Inferior parietal cortex (tissue), 1 donor: ENCODE measurements around the gene COL4A2.
"Not testable (repeated sequence)": the region's sequence is repeated elsewhere in the genome, so short reads cannot be mapped to it uniquely, and the experiment has no call there.

Experiments
- DNase-seq: peaks from one replicate; pipeline ENCODE4 v3.0.0-alpha.2; 2016; ENCODE audit errors: extremely low spot score

COL4A2 gene

DNA sequence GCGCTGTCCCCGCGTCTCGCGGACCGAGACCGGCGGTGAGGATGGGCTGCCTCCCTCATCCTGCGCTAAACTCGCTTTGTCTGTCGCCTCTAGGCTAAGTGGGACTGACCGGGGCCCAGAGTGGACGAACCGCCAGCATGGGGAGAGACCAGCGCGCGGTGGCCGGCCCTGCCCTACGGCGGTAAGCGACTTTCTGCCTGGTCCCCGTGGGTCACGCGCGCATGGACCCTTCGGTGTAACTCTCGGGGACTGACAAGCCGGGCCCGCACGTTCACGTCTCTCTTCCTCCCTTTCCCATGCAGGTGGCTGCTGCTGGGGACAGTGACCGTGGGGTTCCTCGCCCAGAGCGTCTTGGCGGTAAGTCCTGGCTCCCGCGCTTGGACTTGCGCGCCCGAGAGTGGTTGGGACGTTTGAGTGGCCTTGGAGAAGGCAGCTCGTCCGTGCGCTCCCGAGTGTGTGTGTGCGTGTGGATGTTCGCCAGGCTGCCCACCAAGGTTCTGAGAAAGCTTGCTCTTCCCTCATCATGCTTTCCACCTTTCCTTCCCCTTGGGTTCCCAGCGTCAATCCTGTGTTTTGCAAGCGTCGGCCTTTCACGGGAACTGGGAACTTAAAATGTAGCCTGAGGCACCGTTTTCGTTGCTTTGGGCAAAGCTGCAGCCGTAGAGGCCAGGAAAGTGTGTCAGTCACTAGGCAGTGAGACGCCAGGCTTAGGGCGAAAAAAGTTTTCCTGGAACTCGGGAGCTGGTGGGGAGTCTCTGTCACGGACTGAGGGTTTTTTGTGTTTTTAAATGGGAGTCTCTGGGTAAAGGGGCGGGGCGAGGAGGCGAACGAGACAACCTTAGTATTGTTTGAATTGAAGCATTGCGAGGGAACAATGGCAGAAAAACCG is 927 bp downstream of the COL4A2 start:
- no peak for DNase-seq

DNA sequence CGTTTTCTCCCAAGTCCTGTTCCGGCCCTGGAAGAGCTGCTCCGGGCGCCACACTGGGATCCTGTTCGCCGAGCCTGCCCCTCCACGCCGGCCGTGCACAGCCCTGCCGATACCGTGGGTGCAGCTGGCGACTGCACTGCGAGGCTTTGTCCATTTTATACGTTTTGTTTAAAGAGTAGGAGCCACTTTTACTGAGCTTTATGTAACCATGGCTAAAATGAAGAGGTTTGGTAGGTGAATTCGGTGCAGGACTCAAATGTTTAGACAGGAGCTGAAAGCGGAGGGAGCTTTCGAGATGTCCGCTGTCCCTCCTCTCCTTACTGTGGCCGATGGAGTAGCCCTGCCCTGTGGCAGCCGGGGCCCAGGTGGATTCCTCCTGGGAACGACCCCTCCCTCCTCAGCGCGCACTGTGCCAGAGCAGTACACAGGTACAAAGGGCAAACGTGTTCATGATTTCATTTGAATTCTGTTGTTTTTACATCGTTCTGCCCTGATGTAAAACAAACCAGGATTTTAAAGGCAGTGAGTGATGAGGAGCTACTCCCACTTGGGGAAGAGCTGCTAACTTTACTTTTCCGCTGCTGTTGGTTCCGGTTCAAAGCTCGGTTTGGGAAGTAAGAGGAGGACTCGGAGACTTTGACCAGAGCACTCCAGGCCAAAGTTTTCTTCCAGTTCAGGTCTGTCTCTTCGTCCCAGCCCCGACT is 1.7 kb downstream of the COL4A2 start:
- no peak for DNase-seq

DNA sequence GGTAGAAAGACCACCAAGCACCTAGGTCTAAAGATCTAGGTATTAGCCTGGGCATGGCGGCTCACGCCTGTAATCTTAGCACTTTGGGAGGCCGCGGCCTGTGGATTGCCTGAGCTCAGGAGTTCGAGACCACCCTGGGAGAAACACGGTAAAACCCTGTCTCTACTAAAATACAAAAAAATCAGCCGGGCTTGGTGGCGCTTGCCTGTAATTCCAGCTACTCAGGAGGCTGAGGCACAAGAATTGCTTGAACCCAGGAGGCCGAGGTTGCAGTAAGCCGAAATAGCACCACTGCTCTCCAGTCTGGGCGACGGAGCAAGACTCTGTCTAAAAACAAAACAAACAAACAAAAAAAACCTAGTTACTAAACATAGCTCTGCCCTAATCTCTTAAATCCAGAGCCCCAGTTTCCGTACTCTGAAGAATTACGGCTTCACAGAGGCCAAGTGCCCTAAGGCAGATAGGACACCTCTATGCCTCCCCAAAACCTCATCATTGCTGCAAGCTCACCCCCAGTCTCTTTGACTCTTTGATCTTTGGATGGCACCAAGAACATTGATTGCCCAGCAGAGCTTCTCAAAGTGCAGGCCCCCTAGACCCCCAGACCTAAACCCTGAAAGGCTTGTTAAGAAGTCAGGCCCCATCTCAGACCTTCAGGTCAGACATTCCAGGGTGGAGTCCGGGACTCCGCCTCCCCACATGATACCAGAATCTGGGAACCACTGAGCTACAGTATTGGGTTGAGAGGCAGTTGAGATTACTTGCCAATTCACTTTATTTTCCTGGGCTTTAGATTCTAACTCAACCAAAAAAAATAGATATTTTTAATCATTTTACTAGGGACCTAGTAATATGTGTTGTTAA is 2.8 kb downstream of the COL4A2 start:
- no peak for DNase-seq

DNA sequence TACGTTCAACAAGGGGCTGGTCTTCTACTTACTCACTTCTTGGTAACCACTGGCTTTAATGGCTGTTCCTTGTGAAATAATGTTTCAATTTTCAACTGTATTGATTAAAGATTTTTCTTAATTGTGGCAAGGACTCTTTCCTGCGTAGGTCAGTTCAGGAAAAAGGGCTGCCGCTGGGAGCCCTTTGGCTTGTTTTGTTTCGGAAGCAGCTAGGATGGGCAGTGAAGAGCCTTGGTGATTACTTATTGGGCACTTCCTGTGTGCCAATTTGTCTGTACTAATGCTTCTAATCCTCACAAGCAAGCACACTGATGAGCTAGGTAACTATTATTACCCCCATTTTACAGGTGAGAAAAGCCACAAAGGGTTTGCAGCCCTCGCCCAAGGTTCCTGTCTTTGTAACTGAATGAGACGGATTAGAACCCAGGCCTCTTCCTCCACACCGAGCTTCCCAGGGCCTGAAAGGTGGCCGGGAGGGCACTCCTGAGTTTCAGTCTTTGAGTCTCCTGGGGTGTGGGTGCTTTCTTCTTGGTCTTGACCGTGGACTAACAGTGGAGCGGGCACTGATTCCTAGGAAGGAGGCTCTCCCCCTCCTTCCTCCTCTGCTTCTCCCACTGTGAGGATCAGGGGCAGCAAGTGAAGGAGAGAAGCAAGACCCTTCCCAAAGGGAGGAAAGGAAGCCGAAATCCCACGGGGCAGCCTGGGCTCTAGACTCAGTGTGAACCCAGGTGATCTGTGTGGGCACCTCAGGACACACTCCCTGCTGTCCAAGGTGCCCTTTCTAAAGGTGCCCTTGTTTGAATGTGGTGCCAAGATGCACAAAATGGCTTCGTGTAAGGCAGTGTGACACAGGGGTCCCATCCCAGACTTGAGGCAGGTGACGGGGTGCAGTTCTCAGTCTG is 3.7 kb downstream of the COL4A2 start:
- DNase-seq, result no peak

DNA sequence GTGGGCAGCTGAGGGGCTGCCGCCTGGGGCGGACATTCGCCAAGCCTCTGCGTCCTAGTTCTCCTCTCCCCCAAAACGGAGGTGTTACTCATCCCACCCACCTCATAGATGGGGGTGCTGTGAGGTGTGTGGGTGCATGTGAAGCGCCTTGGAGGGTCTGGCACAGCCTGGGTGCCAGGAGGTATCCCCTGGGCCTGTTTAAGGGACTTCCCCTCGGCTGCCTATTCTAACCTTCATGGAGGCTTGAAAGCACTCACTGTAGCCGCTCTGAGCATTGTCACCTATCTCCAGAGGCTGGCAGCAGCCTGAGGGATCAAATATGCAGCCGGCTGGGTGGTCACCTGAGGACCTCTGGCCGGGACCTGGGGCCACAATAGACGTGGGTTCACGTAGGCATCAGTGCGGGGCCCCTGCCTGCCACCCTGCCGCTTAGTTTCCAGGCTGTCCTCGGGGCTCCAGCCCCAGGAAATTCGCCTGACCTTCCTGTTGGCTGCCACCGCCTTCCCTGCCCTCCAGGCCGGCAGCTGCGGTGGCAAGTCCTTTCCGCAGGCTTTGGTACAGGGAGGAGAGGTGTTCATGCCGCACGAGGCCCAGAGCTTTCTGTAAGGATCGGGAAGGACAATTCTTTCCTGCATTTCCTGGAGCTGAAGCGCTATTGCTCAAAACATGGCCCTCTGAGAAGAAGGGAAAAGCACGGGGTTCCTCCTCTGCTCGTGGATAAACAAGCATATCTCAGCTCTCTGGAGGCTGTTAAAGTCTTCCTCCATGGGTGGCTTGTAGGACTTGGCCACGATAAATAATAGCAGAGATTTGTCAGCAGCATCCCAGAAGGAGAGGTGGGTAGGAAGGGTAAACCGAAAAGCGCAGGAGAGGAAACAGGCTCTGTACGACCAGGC is 4.6 kb downstream of the COL4A2 start:
- no peak for DNase-seq

DNA sequence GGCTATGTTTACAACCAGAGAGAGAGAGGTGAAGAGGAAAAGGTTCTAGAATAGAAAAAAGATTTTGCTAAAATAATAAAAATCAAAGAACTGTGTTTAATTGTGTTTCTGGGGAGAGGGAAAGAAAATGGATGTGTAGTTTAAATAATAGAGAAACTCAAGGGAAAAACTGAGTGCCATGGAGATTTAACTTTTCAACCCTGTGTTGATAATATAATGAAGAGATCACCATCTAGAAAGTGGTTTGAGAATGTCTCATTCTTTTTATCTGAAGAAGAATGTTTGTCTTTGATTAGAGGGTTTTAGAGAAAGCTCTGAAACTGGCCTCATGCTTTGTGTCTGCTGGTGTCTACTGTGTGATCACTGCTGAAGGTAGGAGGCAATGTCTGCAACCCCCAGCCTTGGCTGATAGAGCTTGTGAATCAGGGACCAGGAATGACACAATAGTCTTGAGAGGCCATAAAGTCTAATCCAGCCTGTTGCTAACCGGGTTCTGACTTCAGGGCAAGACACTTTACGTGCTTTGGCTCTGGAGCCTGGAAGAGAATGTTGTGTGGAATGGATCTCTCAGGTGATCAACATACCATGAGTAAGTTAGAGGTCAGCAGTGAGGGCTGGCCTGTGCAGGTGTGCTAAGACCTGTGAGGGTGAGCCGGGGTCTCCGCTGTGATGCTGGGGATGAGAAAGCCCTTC is 5.4 kb downstream of the COL4A2 start:
- no peak for DNase-seq

DNA sequence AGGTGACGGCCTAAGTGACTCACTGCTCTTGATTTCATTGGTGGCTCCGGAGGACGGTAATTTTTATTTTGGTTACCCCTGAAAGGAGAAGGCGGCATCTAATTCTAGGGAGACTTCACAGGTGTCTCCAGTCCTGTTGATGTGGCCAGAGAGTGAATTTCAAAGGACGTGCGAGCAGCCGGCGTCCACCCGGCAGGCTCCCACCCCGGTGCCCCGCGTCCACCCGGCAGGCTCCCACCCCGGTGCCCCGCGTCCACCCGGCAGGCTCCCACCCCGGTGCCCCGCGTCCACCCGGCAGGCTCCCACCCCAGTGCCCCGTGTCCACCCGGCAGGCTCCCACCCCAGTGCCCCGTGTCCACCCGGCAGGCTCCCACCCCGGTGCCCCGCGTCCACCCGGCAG is 6.2 kb downstream of the COL4A2 start:
- DNase-seq, result not testable (repeated sequence)

DNA sequence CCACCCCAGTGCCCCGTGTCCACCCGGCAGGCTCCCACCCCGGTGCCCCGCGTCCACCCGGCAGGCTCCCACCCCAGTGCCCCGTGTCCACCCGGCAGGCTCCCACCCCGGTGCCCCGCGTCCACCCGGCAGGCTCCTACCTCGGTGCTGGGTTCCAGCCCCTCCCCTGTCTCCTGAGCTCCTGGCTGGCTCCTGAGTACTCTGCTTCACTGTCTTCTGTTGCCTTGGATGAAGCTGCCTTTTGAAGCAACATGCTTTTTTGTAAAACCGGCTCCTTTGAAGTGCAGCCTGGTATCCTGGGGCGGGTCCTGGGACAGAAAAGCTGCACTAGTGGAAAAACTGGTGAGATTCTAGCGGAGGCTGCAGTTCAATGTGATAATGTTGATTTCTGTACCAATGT is 6.6 kb downstream of the COL4A2 start:
- not testable (repeated sequence) for DNase-seq

DNA sequence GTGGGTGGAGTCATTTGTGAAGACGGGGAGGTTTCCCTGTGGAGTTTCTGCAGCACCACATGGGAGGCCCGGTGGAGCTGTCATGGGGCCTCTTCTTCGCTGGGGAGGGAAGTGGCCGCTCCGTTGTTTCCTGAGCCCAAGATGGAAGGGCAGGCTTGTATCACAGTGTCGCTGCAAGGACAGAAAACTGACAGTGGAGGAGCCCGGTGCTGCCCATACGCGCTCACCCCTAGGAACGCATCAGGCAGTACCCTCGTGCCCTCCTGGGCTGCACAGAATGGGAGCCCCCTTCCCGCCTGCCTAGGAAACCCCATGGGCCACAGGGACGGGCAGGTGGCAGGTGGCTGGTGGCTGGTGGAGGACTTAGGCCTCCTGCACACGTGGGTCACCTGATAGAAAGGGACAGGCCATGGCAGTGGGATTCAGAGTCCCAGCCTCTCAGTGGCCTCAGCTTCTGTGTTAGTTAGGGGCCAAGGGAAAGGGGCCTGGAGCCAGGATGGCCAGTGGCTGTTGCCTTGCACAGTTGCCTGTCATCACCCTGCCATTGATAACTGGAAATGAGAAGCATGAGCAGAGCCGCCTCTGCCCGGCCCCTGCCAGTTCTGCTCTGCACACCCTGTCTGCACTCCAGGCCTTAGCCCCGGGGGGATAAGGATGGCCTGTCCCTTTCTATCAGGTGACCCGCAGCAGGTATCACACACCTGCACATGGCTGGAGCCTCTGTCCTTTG is 7.6 kb downstream of the COL4A2 start:
- DNase-seq, result no peak

DNA sequence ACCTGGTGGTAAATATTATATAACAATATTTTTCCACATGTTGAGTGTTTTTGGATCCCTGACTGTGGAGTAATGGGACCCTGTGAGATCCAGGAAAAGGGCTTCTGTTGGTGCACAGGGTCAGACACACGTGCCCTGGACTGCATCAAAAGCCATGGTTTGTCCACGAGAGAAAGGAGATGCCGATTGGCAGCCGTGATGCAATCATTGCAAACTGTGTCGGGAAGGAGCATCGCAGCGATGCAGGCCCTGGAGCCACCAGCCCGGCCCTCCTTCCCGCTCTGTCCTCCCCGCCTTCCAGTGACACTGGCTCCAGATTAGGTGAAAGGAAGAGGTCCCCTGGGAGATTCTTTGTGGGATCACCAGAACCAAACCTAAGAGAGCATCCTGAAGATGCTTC is 9.1 kb downstream of the COL4A2 start:
- DNase-seq, result no peak

DNA sequence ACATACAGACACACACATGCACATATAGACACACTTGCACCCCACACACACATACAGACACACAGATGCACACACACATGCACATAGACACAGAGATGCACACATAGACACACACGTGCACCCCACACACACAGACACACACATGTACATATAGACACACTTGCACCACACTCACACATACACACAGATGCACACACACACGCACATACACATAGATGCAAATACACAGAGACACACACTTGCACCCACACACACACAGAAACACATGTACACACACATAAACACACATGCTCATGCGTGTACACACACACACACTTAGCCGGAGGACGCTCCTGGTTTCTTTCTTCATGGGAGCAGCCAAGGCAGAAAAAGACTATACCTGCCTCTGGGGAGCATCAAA is 10.0 kb downstream of the COL4A2 start:
- DNase-seq, result no peak

DNA sequence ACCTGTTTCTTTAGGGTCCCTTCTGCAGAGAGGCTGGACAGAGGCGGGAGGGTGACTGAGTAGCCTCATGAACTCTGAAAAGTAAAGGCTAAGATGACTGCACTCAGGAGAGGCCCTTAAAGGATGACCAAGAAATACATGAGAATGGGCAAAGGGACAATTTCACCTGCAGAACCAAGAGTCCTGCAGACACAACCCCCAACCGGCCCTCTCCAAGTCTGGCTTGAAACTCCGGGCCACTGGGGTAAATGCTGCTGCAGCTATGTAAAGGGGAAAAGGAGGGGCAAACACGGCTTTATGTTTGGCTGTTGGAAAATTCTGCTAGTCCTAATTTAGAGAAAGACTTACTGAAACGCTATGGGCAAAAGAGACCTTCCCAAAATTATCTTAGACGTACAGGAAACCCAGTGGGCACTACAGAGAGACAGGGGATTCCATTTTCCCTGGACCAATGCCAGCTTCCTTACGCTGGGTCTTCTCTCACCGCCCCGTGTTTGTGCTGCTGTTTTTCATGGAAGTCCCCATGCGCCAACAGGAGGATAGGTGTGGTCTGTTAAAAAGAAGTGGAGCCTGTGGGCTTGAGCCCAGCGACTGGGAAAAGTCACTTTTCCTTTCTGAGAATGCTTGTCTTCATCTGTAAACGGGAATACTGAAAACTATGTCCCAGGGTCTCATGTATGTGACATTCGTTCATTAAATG is 10.6 kb downstream of the COL4A2 start:
- DNase-seq, result no peak

DNA sequence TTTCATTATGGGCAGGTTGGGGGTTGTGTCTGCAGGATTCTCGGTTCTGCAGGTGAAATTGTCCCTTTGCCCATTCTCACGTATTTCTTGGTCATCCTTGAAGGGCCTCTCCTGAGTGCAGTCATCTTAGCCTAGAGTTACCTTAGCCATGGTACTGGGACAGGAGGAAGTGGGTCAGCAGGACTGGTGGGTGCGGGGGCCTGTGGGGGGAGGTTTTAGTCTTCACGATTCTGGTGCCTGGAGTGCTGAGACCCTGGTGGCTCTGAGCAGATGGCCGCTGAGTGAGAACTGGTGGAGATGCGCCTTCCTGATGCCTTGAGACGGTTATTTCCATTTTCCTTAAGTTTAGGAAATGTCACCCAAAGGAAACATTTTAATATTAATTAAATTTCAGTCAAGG is 11.8 kb downstream of the COL4A2 start:
- DNase-seq, result no peak

DNA sequence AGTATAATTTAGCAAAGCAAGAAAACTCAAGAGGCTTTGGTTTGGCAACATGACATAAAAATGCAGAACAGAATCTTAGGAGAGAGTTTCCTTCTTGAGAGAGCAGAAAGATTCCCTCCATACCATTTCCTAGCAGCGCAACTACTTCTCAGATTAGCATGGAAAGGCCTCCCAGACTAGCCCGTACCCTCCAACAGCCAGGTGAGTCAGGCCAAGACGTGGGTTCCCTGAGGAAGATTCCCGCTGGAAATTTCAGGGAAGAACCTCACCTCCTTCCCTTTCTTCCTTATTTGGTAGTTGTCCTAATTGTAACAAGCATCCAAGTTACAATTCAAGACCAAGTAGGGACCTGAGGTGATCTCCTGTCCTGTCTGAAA is 12.3 kb downstream of the COL4A2 start:
- no peak for DNase-seq

DNA sequence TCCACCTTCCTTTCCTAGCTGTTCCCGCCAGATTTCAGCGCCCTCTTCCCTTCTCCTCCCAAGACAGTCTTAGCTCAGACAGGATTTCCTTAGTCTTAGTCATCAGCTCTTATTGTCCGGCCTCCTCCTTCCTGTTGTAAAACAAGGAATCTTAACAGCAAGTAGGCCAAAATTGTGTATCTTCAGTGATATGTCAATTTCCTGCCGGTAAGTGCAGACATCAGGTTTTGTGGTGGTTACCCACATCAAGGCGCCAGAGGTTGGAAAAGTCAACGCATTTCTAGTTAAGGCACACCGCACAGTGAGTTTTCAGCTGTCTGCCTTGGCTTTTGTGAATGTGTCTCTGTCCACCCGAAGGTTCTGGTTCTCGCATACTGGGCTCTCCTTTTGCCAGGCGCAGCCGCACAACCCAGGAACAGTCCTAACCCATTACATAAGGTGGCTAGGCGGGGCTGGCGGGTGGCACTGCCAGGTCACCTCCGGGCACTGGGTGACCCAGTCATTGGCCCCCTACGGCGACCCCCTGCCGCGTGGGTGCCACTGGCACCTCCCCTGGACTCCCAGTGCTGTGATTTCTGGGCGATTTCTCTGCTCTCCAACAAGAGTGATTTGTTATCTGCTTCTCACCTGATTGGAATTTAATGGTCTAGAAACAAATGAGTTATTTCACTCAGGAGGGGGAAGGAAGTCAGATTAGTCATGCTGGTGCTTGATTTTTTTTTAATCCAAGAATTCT is 12.9 kb downstream of the COL4A2 start:
- no peak for DNase-seq

DNA sequence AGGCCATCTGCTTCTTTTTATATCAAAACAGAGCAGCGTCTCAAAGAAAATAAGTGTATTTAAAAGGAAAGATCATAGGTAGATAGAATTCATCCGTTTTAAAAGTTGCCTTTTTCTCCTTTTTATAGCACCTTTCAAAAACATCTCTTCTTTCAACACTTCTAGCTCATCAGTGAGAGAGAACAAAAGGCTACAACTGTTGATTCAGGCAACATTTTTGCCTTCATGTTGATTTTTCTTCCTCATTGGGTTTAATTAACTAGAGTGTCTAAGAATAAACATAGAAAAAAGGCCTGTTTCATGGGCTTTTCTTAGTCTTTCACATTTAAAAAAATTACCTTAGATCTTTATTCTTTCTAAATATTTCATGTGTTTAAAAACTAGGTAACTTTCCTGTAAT is 13.6 kb downstream of the COL4A2 start:
- DNase-seq, result no peak

DNA sequence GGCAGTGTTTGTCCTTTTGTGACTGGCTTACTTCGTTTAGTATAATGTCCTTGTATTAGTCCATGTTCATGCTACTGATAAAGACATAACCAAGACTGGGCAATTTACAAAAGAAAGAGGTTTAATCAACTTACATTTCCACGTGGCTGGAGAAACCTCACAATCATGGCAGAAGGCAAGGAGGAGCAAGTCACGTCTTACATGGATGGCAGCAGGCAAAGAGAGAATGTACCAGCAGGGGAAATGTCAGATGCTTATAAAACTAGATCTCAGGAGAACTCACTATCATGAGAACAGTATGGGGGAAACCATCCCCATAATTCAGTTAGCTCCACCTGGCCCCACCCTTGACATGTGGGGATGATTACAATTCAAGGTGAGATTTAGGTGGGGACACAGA is 14.5 kb downstream of the COL4A2 start:
- not testable (repeated sequence) for DNase-seq
